ENCODE data around the gene COX8A. TPM values are rescaled to one million over a fixed set of nuclear protein-coding genes. Genes with fewer than 3 reads are reported as not detected.
A peak's percentile ranks its signal among the peaks of the same experiment; 100 is the strongest.
"Not testable (repeated sequence)": the region's sequence is repeated elsewhere in the genome, so short reads cannot be mapped to it uniquely, and the experiment has no call there.

The COX8A gene
- total RNA-seq, 1 donor: 225 TPM

GRCh38 chr11:63969461-63969860 is 5.0 kb upstream of the COX8A start:
- no peak overlapping the region for H3K4me3 ChIP-seq (ENCODE audit: low read depth, low read length)
- DNase-seq (ENCODE audit: low read depth): no peak
- TF ChIP-seq CTCF (IDR thresholded peaks at IDR 0.05; ENCODE audit: insufficient read depth, low read depth, low read length): no peak

GRCh38 chr11:63970902-63971301 is 3.5 kb upstream of the COX8A start:
- no peak for TF ChIP-seq CTCF (IDR thresholded peaks at IDR 0.05; ENCODE audit: insufficient read depth, low read depth, low read length)
- DNase-seq (ENCODE audit: low read depth): no peak

GRCh38 chr11:63973912-63974258 is 535 bp upstream of the COX8A start:
- peak overlapping the region; percentile 30 for H3K4me3 ChIP-seq (ENCODE audit: low read depth, low read length)

More at GRCh38 chr11:63970902-63971301, 3.5 kb upstream of the COX8A start:
- H3K4me3 ChIP-seq (ENCODE audit: low read depth, low read length): no peak overlapping the region

GRCh38 chr11:63978551-63979239 is 4.3 kb downstream of the COX8A start:
- no peak for TF ChIP-seq CTCF (IDR thresholded peaks at IDR 0.05; ENCODE audit: insufficient read depth, low read depth, low read length)
- no peak for DNase-seq (ENCODE audit: low read depth)
- no peak overlapping the region for H3K4me3 ChIP-seq (ENCODE audit: low read depth, low read length)

More at GRCh38 chr11:63973912-63974258, 535 bp upstream of the COX8A start:
- not testable (repeated sequence) for DNase-seq (ENCODE audit: low read depth)

GRCh38 chr11:63979426-63979825 is 5.0 kb downstream of the COX8A start:
- H3K4me3 ChIP-seq (ENCODE audit: low read depth, low read length): no peak overlapping the region
- no peak for DNase-seq (ENCODE audit: low read depth)
- no peak for TF ChIP-seq CTCF (IDR thresholded peaks at IDR 0.05; ENCODE audit: insufficient read depth, low read depth, low read length)

- DNase-seq (ENCODE audit: low read depth): no peak
- no peak for TF ChIP-seq CTCF (IDR thresholded peaks at IDR 0.05; ENCODE audit: insufficient read depth, low read depth, low read length)
- peak overlapping the region; percentile 94 for H3K4me3 ChIP-seq (ENCODE audit: low read depth, low read length)
These were observed 11.4 kb downstream of the COX8A start for GRCh38 chr11:63985812-63986155.

- TF ChIP-seq CTCF (IDR thresholded peaks at IDR 0.05; ENCODE audit: insufficient read depth, low read depth, low read length): no peak
- DNase-seq (ENCODE audit: low read depth): peak; percentile 90
- peak within 1 kb of the TSS; percentile 94 for H3K4me3 ChIP-seq (ENCODE audit: low read depth, low read length)
These were observed 11.9 kb downstream of the COX8A start, which contains the start of gene OTUB1 for GRCh38 chr11:63986156-63986931. TSS of gene OTUB1 (plus strand) at chr11:63986438. CDS start at chr11:63986457, 19 bp downstream.
